Measurements from ENCODE around the gene MCF2L. TPM values are rescaled to one million over a fixed set of nuclear protein-coding genes. Genes with fewer than 3 reads are reported as not detected.
"Not testable (repeated sequence)": the region's sequence is repeated elsewhere in the genome, so short reads cannot be mapped to it uniquely, and the experiment has no call there.

MCF2L gene
- total RNA-seq, 1 donor from 2014 or later, result 83.0 TPM

- Mint-ChIP-seq H3K9me3 (ENCODE audit: unreplicated experiment) (peaks cover 4% of the 10 kb centered on the region), H3K4me3 (ENCODE audit: unreplicated experiment) (no peak overlapping the region), H3K36me3 (ENCODE audit: unreplicated experiment) (no peaks in the 10 kb centered on the region), H3K27me3 (ENCODE audit: unreplicated experiment) (peaks cover 5% of the 10 kb centered on the region), H3K4me1 (ENCODE audit: low read depth, unreplicated experiment) (no peaks in the 10 kb centered on the region), H3K27ac (ENCODE audit: unreplicated experiment) (no peak overlapping the region)
- DNase-seq, result peak; percentile 45
- no peak for TF ChIP-seq CTCF (IDR thresholded peaks at IDR 0.05; ENCODE audit: partially characterized antibody, unreplicated experiment)
Observed at GRCh38 chr13:113110048-113110851, 141.2 kb downstream of the MCF2L start.

DNA sequence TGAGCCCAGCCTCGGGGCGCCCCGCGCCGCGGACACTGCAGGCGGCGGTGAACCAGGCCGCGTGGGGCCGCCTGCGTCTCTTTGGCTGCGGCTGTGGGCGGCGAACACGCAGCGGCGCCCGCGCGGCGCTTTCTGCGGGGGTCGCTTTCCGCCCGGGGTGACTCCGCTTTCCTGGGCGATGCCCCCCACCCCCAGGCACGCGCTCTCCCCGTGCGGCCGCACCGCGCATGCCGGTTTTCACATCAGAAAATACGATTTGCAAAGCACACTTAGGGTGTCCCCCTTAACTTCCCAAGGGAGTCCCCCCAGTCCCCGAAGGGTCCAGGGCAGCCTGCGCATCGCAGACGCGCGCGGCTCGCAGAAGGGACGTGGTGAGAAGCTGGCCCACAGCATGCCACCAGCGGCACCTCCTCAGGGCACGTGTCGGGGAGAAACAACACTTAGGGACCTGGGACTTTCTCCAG, 141.9 kb downstream of the MCF2L start:
- Mint-ChIP-seq H3K36me3 (ENCODE audit: unreplicated experiment) (no peaks in the 10 kb centered on the region), H3K9me3 (ENCODE audit: unreplicated experiment) (peaks cover 3% of the 10 kb centered on the region), H3K4me1 (ENCODE audit: low read depth, unreplicated experiment) (no peaks in the 10 kb centered on the region), H3K4me3 (ENCODE audit: unreplicated experiment) (no peak overlapping the region), H3K27me3 (ENCODE audit: unreplicated experiment) (peaks cover 6% of the 10 kb centered on the region), H3K27ac (ENCODE audit: unreplicated experiment) (no peak overlapping the region)
- no peak for TF ChIP-seq CTCF (IDR thresholded peaks at IDR 0.05; ENCODE audit: partially characterized antibody, unreplicated experiment)
- peak; percentile 14 for DNase-seq

GRCh38 chr13:113111821-113112220, 142.8 kb downstream of the MCF2L start:
- not testable (repeated sequence) for H3K4me3 Mint-ChIP-seq (ENCODE audit: unreplicated experiment); H3K27ac Mint-ChIP-seq (ENCODE audit: unreplicated experiment); H3K4me1 Mint-ChIP-seq (ENCODE audit: low read depth, unreplicated experiment); H3K9me3 Mint-ChIP-seq (ENCODE audit: unreplicated experiment); H3K36me3 Mint-ChIP-seq (ENCODE audit: unreplicated experiment)
- peak; percentile 4 for DNase-seq
- peaks cover 11% of the 10 kb centered on the region for H3K27me3 Mint-ChIP-seq (ENCODE audit: unreplicated experiment)

DNA sequence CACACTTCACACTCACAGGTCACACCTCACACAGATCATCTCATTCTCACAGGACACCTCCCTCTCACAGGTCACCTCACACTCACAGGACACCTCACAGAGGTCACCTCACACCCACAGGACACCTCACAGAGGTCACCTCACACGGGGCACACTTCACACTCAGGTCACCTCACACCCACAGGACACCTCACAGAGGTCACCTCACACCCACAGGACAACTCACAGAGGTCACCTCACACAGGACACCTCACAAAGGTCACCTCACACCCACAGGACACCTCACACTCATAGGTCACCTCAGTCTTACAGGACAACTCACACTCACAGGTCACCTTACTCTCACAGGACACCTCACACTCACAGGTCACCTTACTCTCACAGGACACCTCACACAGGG, 143.5 kb downstream of the MCF2L start:
- not testable (repeated sequence) for H3K36me3 Mint-ChIP-seq (ENCODE audit: unreplicated experiment)

DNA sequence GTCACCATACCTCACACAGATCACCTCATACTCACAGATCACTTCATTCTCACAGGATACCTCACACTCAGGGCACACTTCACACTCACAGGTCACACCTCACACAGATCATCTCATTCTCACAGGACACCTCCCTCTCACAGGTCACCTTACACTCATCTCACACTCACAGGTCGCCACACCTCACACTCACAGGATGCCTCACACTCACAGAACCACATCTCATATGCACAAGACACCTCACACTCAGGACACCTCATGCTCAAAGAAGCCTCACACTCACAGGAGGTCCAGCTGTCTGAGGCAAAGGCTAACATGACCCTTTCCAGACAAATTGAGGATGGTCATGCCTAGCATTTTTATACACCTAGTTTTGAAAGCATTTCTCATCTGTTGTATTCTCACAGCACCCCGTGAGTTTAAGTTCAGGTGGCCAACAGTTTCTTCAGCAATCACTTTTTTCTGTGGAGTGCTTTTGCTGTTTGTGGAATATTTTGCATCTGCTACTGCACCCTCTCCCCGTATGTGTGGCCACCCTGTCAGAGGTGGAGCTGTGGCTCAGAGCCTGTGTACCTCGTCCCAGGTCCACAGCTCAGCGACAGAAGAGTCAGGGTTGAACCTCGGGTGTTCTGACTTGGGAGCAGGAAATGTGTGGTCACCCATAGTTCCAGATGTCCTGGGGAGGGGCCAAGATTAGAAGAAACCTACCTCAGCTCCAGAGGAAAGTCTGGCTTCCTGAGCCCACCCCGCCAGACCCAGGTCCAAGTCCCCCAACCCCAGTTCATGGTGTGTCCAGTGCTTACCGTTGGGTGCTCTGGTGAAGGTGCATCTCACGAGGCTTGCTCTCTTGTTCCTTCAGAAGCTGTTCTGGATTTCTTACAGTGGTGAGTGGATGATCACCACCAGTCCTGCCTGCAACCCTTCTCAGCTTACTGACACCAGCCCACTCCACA, 144.2 kb downstream of the MCF2L start:
- Mint-ChIP-seq H3K27ac (ENCODE audit: unreplicated experiment) (no peak overlapping the region), H3K36me3 (ENCODE audit: unreplicated experiment) (peaks cover 3% of the 10 kb centered on the region), H3K27me3 (ENCODE audit: unreplicated experiment) (peaks cover 13% of the 10 kb centered on the region), H3K4me1 (ENCODE audit: low read depth, unreplicated experiment) (no peaks in the 10 kb centered on the region), H3K9me3 (ENCODE audit: unreplicated experiment) (peaks cover 3% of the 10 kb centered on the region), H3K4me3 (ENCODE audit: unreplicated experiment) (no peak overlapping the region)
- DNase-seq, result peak; percentile 3
- TF ChIP-seq CTCF (IDR thresholded peaks at IDR 0.05; ENCODE audit: partially characterized antibody, unreplicated experiment), result no peak

More for the DNA sequence above, 143.5 kb downstream of the MCF2L start:
- peaks cover 13% of the 10 kb centered on the region for H3K27me3 Mint-ChIP-seq (ENCODE audit: unreplicated experiment)
- H3K4me3 Mint-ChIP-seq (ENCODE audit: unreplicated experiment); H3K4me1 Mint-ChIP-seq (ENCODE audit: low read depth, unreplicated experiment); H3K9me3 Mint-ChIP-seq (ENCODE audit: unreplicated experiment); H3K27ac Mint-ChIP-seq (ENCODE audit: unreplicated experiment): not testable (repeated sequence)
- peak; percentile 3 for DNase-seq
